OCI-LY1 (cell line): ENCODE measurements around the gene NCAM1.

ENCODE experiments used
- H2AFZ ChIP-seq: fragments of 200-600 bp; sonication (generic), shearing (Covaris generic); 2 replicates; pipeline ENCODE4 v1.6.0; 2014; ENCODE audit warnings: antibody characterized with exemption, mild to moderate bottlenecking, low read length
- H3F3A ChIP-seq: fragments of 200-600 bp; sonication (generic), shearing (Covaris generic); 2 replicates; pipeline ENCODE4 v1.6.0; 2014; ENCODE audit warnings: mild to moderate bottlenecking, antibody characterized with exemption, low read length, moderate library complexity; ENCODE audit not compliant: insufficient read depth
- H3K27ac ChIP-seq: fragments of 200-600 bp; sonication (generic); 2 replicates; pipeline ENCODE4 v1.5.1; 2014; ENCODE audit warnings: low read length, mixed run types, mild to moderate bottlenecking, low read depth; ENCODE audit not compliant: poor library complexity, severe bottlenecking
- H3K27me3 ChIP-seq: fragments of 200-600 bp; sonication (generic); 2 replicates; pipeline ENCODE4 v1.6.0; 2014; ENCODE audit warnings: antibody characterized with exemption, mild to moderate bottlenecking, low read length, moderate library complexity; ENCODE audit not compliant: insufficient read depth
- H3K36me3 ChIP-seq: fragments of 200-600 bp; sonication (generic); 2 replicates; pipeline ENCODE4 v1.6.1; 2014; ENCODE audit warnings: mild to moderate bottlenecking, antibody characterized with exemption, low read length, moderate library complexity, mixed read lengths; ENCODE audit not compliant: insufficient read depth
- H3K4me1 ChIP-seq: fragments of 200-600 bp; sonication (generic); 2 replicates; pipeline ENCODE4 v1.5.1; 2014; ENCODE audit warnings: mild to moderate bottlenecking, low read length, moderate library complexity; ENCODE audit not compliant: insufficient read depth, severe bottlenecking
- H3K4me2 ChIP-seq: fragments of 200-600 bp; sonication (generic), shearing (Covaris generic); 2 replicates; pipeline ENCODE4 v1.6.1; 2014; ENCODE audit warnings: low read length
- H3K4me3 ChIP-seq: fragments of 200-600 bp; sonication (generic); 2 replicates; pipeline ENCODE4 v1.5.1; 2014; ENCODE audit warnings: low read length, low read depth, mild to moderate bottlenecking, mixed read lengths; ENCODE audit not compliant: poor library complexity, severe bottlenecking
- H3K79me2 ChIP-seq: fragments of 200-600 bp; shearing (Covaris generic); 2 replicates; pipeline ENCODE4 v1.6.1; 2016; ENCODE audit warnings: mixed run types, low read length, mixed read lengths; ENCODE audit not compliant: insufficient read depth
- H3K9ac ChIP-seq: fragments of 200-600 bp; sonication (generic), shearing (Covaris generic); 2 replicates; pipeline ENCODE4 v1.6.1; 2014; ENCODE audit warnings: mild to moderate bottlenecking, low read length, mixed read lengths
- H3K9me2 ChIP-seq: fragments of 200-600 bp; sonication (generic), shearing (Covaris generic); 2 replicates; pipeline ENCODE4 v1.6.1; 2014; ENCODE audit warnings: low read depth, mild to moderate bottlenecking, low read length, mixed read lengths
- H3K9me3 ChIP-seq: fragments of 200-600 bp; shearing (Covaris generic); 2 replicates; pipeline ENCODE4 v1.6.1; 2014; ENCODE audit warnings: low read length, mixed read lengths
- H4K20me1 ChIP-seq: fragments of 200-600 bp; sonication (generic), shearing (Covaris generic); 2 replicates; pipeline ENCODE4 v1.6.0; 2016; ENCODE audit warnings: mild to moderate bottlenecking, low read length; ENCODE audit not compliant: insufficient read depth
- CTCF ChIP-seq: fragments of 200-600 bp; sonication (generic), shearing (Covaris generic); IDR thresholded peaks from 2 replicates; pipeline ENCODE4 v1.5.1; 2017; ENCODE audit warnings: mild to moderate bottlenecking, antibody characterized with exemption, low read length, moderate library complexity, mixed read lengths
- EZH2 ChIP-seq: fragments of 200-600 bp; sonication (generic), shearing (Covaris generic); IDR thresholded peaks from 2 replicates; pipeline ENCODE4 v1.8.0; 2017; ENCODE audit warnings: borderline replicate concordance, mixed run types, mild to moderate bottlenecking, antibody characterized with exemption, low read length, moderate library complexity, mixed read lengths

NCAM1 gene

GRCh38 chr11:113249491-113249763, 288.2 kb downstream of the NCAM1 start:
- Histone ChIP-seq H3K9me2 (no peaks in the 10 kb centered on the region), H3K27me3 (no peaks in the 10 kb centered on the region), H4K20me1 (no peaks in the 10 kb centered on the region), H3K4me2 (no peak overlapping the region), H3F3A (no peaks in the 10 kb centered on the region), H3K9ac (no peak overlapping the region), H3K36me3 (no peaks in the 10 kb centered on the region), H3K4me3 (no peak overlapping the region), H3K79me2 (no peaks in the 10 kb centered on the region), H3K4me1 (no peaks in the 10 kb centered on the region), H2AFZ (no peak overlapping the region), H3K9me3 (no peaks in the 10 kb centered on the region), H3K27ac (no peak overlapping the region)
- TF ChIP-seq CTCF (peak; percentile 30; the same call in 1 of the 2 replicates), EZH2 (no peak)

GRCh38 chr11:113249786-113250185, 288.6 kb downstream of the NCAM1 start:
- H3F3A ChIP-seq, result no peaks in the 10 kb centered on the region

GRCh38 chr11:113251281-113251680, 290.1 kb downstream of the NCAM1 start:
- Histone ChIP-seq H3K4me1 (no peaks in the 10 kb centered on the region), H3K27ac (no peak overlapping the region), H4K20me1 (no peaks in the 10 kb centered on the region), H3K9me3 (no peaks in the 10 kb centered on the region), H3K4me3 (no peak overlapping the region), H3K9me2 (no peaks in the 10 kb centered on the region), H3K36me3 (no peaks in the 10 kb centered on the region), H2AFZ (no peak overlapping the region), H3K79me2 (no peaks in the 10 kb centered on the region), H3F3A (no peaks in the 10 kb centered on the region), H3K9ac (no peak overlapping the region), H3K4me2 (no peak overlapping the region), H3K27me3 (no peaks in the 10 kb centered on the region)
- TF ChIP-seq CTCF, result no peak

More at GRCh38 chr11:113249786-113250185, 288.6 kb downstream of the NCAM1 start:
- Histone ChIP-seq H3K4me1 (no peaks in the 10 kb centered on the region), H2AFZ (no peak overlapping the region), H3K4me2 (no peak overlapping the region), H3K9me3 (no peaks in the 10 kb centered on the region), H3K9ac (no peak overlapping the region), H3K27ac (no peak overlapping the region), H3K9me2 (no peaks in the 10 kb centered on the region), H4K20me1 (no peaks in the 10 kb centered on the region), H3K36me3 (no peaks in the 10 kb centered on the region), H3K4me3 (no peak overlapping the region), H3K27me3 (no peaks in the 10 kb centered on the region), H3K79me2 (no peaks in the 10 kb centered on the region)
- no peak for TF ChIP-seq CTCF
- no peak for TF ChIP-seq EZH2
